CD4-positive, alpha-beta T cell (primary cell): Measurements from ENCODE around the gene RAD9A. TPM values are rescaled to one million over a fixed set of nuclear protein-coding genes. Genes with fewer than 3 reads are reported as not detected.
A peak's percentile ranks its signal among the peaks of the same experiment; 100 is the strongest.

Source experiments
- ATAC-seq: fragments of 200-7000 bp; cut with Tn5 transposase; one replicate; pipeline ENCODE4 v1.10.0; 2022; ENCODE audit warnings: mild to moderate bottlenecking; ENCODE audit not compliant: poor library complexity
- CTCF ChIA-PET: fragments of 350-600 bp; sonication (Branson Sonifier 250); formaldehyde crosslinking; loops from one replicate; lab custom pipeline; 2021; ENCODE audit warnings: antibody characterized with exemption, inconsistent platforms; lab: Charles Lee
- POLR2A ChIA-PET: fragments of 350-600 bp; sonication (Branson Sonifier 250); formaldehyde crosslinking; loops from one replicate; lab custom pipeline; 2021; ENCODE audit warnings: antibody characterized with exemption, inconsistent platforms; lab: Charles Lee
- DNase-seq, 14 experiments: peaks; one replicate each; pipeline ENCODE4 v3.0.0-alpha.2; 2013 to 2020; ENCODE audit warnings: mixed read lengths in 2 of 14
- H3K27ac ChIP-seq, 2 donors: one replicate each; pipeline versions ENCODE4 v1.5.1 to v1.7.0; 2013; ENCODE audit warnings: low read length in 2 of 2, low read depth in 1 of 2, mild to moderate bottlenecking in 1 of 2
- H3K27me3 ChIP-seq, 2 experiments: 1 replicate in 1 of 2; 2 replicates in 1 of 2; pipeline versions ENCODE4 v1.6.1 to v1.7.0; 2013; ENCODE audit warnings: low read length in 2 of 2, control low read depth in 1 of 2, mild to moderate bottlenecking in 1 of 2, moderate library complexity in 1 of 2; ENCODE audit not compliant: insufficient read depth in 2 of 2, control insufficient read depth in 1 of 2
- H3K36me3 ChIP-seq: one replicate; pipeline ENCODE4 v1.6.1; 2013; ENCODE audit warnings: low read length, control low read depth; ENCODE audit not compliant: insufficient read depth
- H3K4me1 ChIP-seq: one replicate; pipeline ENCODE4 v1.6.1; 2013; ENCODE audit warnings: low read length, control low read depth; ENCODE audit not compliant: insufficient read depth
- H3K4me3 ChIP-seq: one replicate; pipeline ENCODE4 v1.5.1; 2013; ENCODE audit warnings: mild to moderate bottlenecking, low read length, moderate library complexity
- H3K9me3 ChIP-seq, 2 experiments: 1 replicate in 1 of 2; 2 replicates in 1 of 2; pipeline versions ENCODE4 v1.6.1 to v1.7.0; 2013; ENCODE audit warnings: low read length in 2 of 2, mild to moderate bottlenecking in 2 of 2, control low read depth in 1 of 2, moderate library complexity in 1 of 2; ENCODE audit not compliant: control insufficient read depth in 1 of 2, insufficient read depth in 1 of 2
- H3K27ac Mint-ChIP-seq: one replicate; pipeline ENCODE4 v1.8.0; 2020; ENCODE audit warnings: mixed read lengths
- H3K27me3 Mint-ChIP-seq: one replicate; pipeline ENCODE4 v1.8.0; 2021; ENCODE audit warnings: mixed read lengths
- H3K36me3 Mint-ChIP-seq: one replicate; pipeline ENCODE4 v1.8.0; 2021; ENCODE audit warnings: low read depth, mixed read lengths
- H3K4me1 Mint-ChIP-seq: one replicate; pipeline ENCODE4 v1.8.0; 2021; ENCODE audit warnings: low read depth, mixed read lengths
- H3K4me3 Mint-ChIP-seq: one replicate; pipeline ENCODE4 v1.8.0; 2020; ENCODE audit warnings: mild to moderate bottlenecking, mixed read lengths
- H3K9me3 Mint-ChIP-seq: one replicate; pipeline ENCODE4 v1.8.0; 2020; ENCODE audit warnings: mixed read lengths
- intact Hi-C, 2 experiments: fragments of 100-400 bp; cut with DNase I in 1 of 2; cut with micrococcal nuclease in 1 of 2; formaldehyde crosslinking; loops; one replicate each; pipeline versions ENCODE4 v1.15.1 to v1.9.0; 2023 to 2025; cut with DNase I, micrococcal nuclease
- total RNA-seq, 174 experiments: library from RNA in 2 of 174; stranded (reverse) in 2 of 174; gene quantifications; one replicate each; pipeline ENCODE4 v1.2.3 and lab custom pipeline; 2021 to 2026
- TF ChIP-seq, protein P1 (sequence below): fragments of 200-600 bp; IDR thresholded peaks from one replicate; pipeline ENCODE4 v1.8.0; 2022; ENCODE audit warnings: antibody characterized with exemption, mild to moderate bottlenecking

Gene RAD9A
- total RNA-seq, 2 experiments from 2014 or later = 19.3 to 20.3 TPM

DNA sequence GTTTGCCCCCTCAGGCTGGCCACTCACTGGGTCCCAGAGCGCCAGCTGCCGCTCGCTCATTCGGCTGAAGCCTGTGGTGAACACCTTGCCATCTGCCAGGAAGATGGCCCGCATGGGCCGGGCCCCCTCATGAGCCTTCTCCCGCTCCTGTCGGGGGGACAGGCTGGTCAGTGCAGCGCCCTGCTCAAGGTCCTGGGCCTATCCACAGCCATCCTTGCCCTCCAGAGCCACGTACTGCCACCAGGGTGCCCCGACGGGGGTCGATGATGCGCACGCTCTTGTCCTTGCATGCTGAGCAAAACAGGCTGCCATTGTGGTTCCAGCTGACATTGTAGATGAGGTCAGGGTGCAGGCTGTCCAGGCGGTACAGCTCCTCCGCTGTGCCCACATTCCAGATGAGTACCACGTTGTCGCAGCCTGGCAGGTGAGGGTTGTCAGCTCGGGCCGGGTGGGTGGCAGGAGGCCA, 49.3 kb downstream of the RAD9A start:
- DNase-seq (peak in 1 of 14 experiments; percentile 60), ATAC-seq (no peak)
- Histone ChIP-seq H3K9me3 (no peaks in the 10 kb centered on the region), H3K27ac (peak overlapping the region in 1 of 2 donors; percentile 94), H3K36me3 (peaks cover 1% of the 10 kb centered on the region), H3K4me3 (no peak overlapping the region), H3K27me3 (no peaks in the 10 kb centered on the region), H3K4me1 (peaks cover 79% of the 10 kb centered on the region)
- peaks cover 72% of the 10 kb centered on the region for H3K4me1 Mint-ChIP-seq
- intact Hi-C loops = no loop called here
- ChIA-PET CTCF (interaction anchor here (0.8 to 1.6 kb wide), 3 partner anchors 21 to 90 kb away, joined by 3 to 6 read pairs (median 4); partner anchors contain the start of gene PPP1CA), POLR2A (interaction anchor here (1.2 to 17.7 kb wide), 10 partner anchors 12 to 201 kb away, joined by 3 to 411 read pairs (median 6); partner anchors contain the start of genes AIP, CABP4, CARNS1 and GPR152)
- H3K36me3 Mint-ChIP-seq = peaks cover 30% of the 10 kb centered on the region
- TF ChIP-seq, protein P1, sequence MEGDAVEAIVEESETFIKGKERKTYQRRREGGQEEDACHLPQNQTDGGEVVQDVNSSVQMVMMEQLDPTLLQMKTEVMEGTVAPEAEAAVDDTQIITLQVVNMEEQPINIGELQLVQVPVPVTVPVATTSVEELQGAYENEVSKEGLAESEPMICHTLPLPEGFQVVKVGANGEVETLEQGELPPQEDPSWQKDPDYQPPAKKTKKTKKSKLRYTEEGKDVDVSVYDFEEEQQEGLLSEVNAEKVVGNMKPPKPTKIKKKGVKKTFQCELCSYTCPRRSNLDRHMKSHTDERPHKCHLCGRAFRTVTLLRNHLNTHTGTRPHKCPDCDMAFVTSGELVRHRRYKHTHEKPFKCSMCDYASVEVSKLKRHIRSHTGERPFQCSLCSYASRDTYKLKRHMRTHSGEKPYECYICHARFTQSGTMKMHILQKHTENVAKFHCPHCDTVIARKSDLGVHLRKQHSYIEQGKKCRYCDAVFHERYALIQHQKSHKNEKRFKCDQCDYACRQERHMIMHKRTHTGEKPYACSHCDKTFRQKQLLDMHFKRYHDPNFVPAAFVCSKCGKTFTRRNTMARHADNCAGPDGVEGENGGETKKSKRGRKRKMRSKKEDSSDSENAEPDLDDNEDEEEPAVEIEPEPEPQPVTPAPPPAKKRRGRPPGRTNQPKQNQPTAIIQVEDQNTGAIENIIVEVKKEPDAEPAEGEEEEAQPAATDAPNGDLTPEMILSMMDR = no peak
- no peaks in the 10 kb centered on the region for H3K9me3 Mint-ChIP-seq
- H3K27ac Mint-ChIP-seq = peak overlapping the region; percentile 98
- H3K27me3 Mint-ChIP-seq = no peaks in the 10 kb centered on the region
- peak overlapping the region; percentile 66 for H3K4me3 Mint-ChIP-seq

DNA sequence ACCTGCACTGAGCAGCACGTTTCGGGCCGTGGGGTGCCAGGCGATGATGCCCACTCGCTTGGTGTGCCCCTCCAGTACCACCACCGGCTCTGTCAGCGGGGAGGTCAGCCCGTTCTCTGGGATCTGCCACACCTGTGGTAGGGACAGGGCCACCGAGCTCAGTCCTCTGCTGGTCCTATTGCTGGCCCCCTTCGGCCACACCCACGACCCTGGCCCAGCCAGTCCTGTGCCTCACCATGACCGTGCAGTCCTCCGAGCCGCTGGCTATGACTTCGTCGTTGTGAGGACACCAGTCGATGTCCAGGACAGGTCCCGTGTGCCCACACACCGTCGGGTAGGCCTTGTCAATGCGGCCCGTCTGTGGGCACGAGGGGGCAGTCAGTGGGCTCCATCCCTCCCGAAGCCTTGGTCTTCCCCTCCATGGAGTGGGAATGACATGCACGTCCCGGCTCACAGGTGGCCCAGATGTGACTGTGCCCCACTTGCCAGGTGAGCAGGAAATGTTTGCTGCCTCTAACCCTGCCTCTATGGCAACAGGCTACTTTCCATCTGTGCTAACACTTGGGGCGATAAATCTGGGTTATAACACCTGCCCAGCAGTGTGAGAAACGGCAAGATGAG, 50.1 kb downstream of the RAD9A start:
- Mint-ChIP-seq H3K27ac (peak overlapping the region; percentile 98), H3K9me3 (no peaks in the 10 kb centered on the region), H3K27me3 (no peaks in the 10 kb centered on the region), H3K36me3 (peaks cover 25% of the 10 kb centered on the region), H3K4me3 (peak overlapping the region; percentile 82), H3K4me1 (peaks cover 74% of the 10 kb centered on the region)
- Histone ChIP-seq H3K27me3 (no peaks in the 10 kb centered on the region), H3K4me3 (no peak overlapping the region), H3K27ac (peak overlapping the region; percentile 0 to 94), H3K4me1 (peaks cover 82% of the 10 kb centered on the region), H3K9me3 (no peaks in the 10 kb centered on the region), H3K36me3 (no peaks in the 10 kb centered on the region)
- DNase-seq = peak in 2 of 14 experiments; percentile 64 to 71
- peak; percentile 12 for ATAC-seq
- ChIA-PET CTCF (interaction anchor here (1.6 kb wide), 1 partner anchor 40 kb away, joined by 6 read pairs; the partner anchor contains the start of gene PPP1CA), POLR2A (interaction anchor here (1.2 to 17.7 kb wide), 9 partner anchors 12 to 202 kb away, joined by 3 to 411 read pairs (median 6); partner anchors contain the start of genes AIP, CABP4, CARNS1 and GPR152)
- intact Hi-C loops = no loop called here
- TF ChIP-seq, protein P1 = no peak

DNA sequence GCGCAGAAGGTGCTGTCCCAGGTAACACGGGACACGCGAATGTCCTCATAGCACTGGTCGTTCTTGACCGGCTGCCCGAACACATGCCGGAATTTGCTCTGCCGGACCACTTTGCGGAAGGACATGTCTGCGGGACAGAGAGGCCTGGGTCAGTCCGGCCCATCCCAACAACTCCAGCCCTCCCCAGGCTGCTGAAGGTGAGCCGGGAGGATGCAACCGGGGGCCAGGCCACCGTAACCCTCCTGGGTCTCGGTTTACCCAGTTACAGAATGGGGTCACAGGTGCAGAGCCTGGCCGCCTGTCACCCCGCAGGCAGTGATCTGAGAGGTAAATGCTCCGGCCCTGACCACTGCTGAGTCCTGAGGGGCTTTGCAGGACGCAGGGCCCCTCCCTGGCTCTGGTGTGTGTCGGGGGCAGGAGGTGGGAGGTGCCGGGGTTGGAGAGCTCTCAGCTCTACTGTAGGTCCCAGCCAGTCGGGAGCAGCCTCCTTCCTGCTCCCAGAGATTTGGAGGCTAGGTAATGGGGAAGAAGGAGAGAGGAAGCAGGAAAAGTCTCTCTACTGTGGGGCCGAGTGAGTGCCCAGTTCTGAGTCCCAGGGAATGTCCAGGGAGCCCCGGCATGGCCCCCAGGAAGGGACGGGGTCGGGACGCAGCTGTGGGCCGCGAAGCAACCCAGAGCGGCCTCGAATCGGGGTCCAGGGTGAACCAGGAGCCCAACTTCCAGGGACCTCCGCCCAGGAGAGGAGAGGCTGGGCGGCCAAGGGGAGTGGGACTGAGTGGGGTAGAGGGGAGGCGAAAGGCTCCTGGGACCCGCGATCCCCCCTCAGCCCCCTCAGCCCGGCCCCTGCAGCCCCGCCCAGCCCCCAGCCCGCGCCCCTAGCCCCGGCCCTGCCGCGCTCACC, 51.0 kb downstream of the RAD9A start:
- Histone ChIP-seq H3K27me3 (no peaks in the 10 kb centered on the region), H3K4me3 (no peak overlapping the region), H3K27ac (peak overlapping the region; percentile 22 to 37), H3K4me1 (peaks cover 91% of the 10 kb centered on the region), H3K36me3 (no peaks in the 10 kb centered on the region), H3K9me3 (no peaks in the 10 kb centered on the region)
- H3K4me3 Mint-ChIP-seq = peak overlapping the region; percentile 82
- ChIA-PET CTCF (interaction anchor here (1.4 kb wide), 1 partner anchor 92 kb away, joined by 3 read pairs; no protein-coding TSS in a partner anchor), POLR2A (interaction anchor here (0.8 to 4.4 kb wide), 6 partner anchors 9 to 39 kb away, joined by 3 to 21 read pairs (median 7); partner anchors contain the start of genes RPS6KB2 and TBC1D10C)
- H3K27me3 Mint-ChIP-seq = no peaks in the 10 kb centered on the region
- no peak for ATAC-seq
- no peak for DNase-seq
- intact Hi-C loops = no loop called here
- H3K27ac Mint-ChIP-seq = peak overlapping the region; percentile 98
- H3K36me3 Mint-ChIP-seq = peaks cover 16% of the 10 kb centered on the region
- peaks cover 81% of the 10 kb centered on the region for H3K4me1 Mint-ChIP-seq
- TF ChIP-seq, protein P1 = no peak
- no peaks in the 10 kb centered on the region for H3K9me3 Mint-ChIP-seq
